Right ventricle myocardium inferior (tissue), 1 donor: ENCODE results near the gene MUSK. TPM values are rescaled to one million over a fixed set of nuclear protein-coding genes. Genes with fewer than 3 reads are reported as not detected.
A peak's percentile ranks its signal among the peaks of the same experiment; 100 is the strongest.

ENCODE experiments used
- ATAC-seq: fragments of 200-7000 bp; cut with Tn5 transposase; one replicate; pipeline ENCODE4 v1.9.1; 2020; ENCODE audit warnings: mild to moderate bottlenecking, moderate library complexity
- DNase-seq: peaks from one replicate; pipeline ENCODE4 v3.0.0; 2021; ENCODE audit errors: missing footprints
- intact Hi-C: fragments of 100-400 bp; cut with DNase I; formaldehyde crosslinking; loops from one replicate; pipeline ENCODE4 v1.11.0; 2022
- long read RNA-seq: library from polyadenylated mRNA; unstranded; transcript quantifications from one replicate; pipeline ENCODE4 v2.0.0, GENCODE V29; 2021
- total RNA-seq: library from RNA; stranded (reverse); fragmentation: NEBNext Ultra II Directional; extraction: Animal tissue kit (Norgen Biotek cat#: 25700); gene quantifications from one replicate; pipeline ENCODE4 v1.2.1, GENCODE V29; 2021
- donor health status: DM: no; HTN: yes; CAD: no; lungs with severe emphysema.

The MUSK gene
- total RNA-seq: 1.0 TPM
- long read RNA-seq: 0 reads

DNA sequence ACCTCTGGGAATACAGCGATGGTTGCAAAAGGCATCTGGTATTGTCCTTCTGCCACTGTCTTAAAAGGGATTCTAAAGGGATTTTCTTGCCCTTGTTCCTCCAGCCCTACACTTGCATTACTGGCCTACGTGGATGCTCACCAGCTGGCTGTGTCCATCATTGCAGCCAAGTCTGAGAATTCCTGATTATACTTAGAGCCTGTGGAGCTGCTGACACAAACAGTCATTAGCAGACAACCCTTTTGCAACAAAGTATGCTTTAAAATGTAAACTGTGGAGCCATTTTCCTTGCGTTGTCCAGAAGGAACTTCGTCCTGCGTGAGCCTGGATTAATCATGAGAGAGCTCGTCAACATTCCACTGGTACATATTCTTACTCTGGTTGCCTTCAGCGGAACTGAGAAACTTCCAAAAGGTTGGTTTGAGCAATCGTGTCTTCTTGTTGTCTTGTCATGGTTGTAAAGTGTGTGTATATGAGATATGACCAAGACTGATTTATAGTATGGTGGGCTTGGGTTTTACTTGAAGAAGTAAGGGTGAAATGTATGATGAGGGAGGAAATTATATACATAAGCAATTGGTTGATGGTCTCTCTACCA is at the start of gene MUSK:
Gene MUSK (plus strand): TSS at position 222 of the 598 bp plus-strand sequence. CDS start 114 bp downstream, at position 336.
- intact Hi-C loops: no loop called here
- ATAC-seq: peak; percentile 88
- peak; percentile 35 for DNase-seq

DNA sequence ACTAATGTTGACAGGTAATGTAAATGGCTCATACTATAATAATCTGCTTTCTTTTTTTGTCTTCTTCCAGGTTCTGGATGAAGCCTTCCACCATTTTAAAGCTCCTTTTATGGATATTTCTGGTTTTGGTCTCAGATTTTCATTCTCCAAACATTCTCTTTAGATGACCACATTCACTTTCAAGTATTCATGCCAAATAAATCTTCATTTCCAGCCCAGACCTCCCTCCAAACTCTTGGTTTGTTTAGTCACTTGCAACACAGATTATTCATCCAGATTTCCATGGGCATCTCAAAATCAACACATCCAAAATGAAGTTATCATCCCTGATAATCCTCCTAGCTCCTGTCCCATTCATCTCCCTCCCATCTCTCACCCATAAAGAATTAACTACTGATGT is 48.8 kb upstream of the MUSK start:
- intact Hi-C loops: loop anchor here (5.0 kb wide), 2 partner anchors 168 to 433 kb away; no protein-coding TSS in a partner anchor
- ATAC-seq: no peak
- no peak for DNase-seq

DNA sequence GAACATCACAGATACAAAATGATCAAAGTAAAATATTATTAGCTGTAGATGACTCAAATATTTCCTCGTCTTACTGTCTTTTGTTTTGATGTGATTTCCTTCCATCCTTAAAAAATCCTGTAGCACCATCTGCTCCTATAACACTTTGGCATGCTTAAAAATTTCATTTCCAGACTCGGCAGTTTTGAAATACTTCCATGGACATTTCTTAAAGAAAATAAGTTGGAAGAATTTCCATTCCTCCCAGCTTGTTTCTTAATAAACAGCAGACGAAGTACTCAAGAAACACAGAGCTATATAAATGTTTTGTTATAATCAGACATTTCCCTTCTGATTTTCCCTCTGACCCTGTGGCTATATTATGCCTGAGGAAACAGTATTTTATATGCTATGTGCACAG is 47.9 kb upstream of the MUSK start:
- no peak for DNase-seq
- intact Hi-C loops: loop anchor here (5.0 kb wide), 1 partner anchor 433 kb away; no protein-coding TSS in a partner anchor
- no peak for ATAC-seq

DNA sequence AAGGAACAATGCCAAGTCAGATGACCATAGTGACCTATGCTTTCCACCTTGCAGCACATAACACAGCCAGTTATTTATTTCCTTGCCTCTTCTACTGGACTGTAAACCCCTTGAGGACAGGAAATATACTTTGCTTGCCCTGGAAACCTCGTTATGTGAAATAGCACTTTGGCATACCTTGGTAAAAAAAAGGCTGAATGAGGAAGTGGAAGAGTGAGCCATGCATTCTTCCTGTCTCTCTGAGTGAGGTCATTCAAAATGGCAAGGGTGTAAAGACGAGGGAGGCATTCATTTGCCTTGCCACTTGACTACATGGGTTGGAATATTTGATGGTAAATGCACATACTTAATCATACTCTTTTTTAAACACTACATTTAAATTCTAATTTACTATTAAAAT is 46.2 kb upstream of the MUSK start:
- intact Hi-C loops: loop anchor here (5.0 kb wide), 1 partner anchor 435 kb away; no protein-coding TSS in a partner anchor
- DNase-seq: no peak
- ATAC-seq: no peak

DNA sequence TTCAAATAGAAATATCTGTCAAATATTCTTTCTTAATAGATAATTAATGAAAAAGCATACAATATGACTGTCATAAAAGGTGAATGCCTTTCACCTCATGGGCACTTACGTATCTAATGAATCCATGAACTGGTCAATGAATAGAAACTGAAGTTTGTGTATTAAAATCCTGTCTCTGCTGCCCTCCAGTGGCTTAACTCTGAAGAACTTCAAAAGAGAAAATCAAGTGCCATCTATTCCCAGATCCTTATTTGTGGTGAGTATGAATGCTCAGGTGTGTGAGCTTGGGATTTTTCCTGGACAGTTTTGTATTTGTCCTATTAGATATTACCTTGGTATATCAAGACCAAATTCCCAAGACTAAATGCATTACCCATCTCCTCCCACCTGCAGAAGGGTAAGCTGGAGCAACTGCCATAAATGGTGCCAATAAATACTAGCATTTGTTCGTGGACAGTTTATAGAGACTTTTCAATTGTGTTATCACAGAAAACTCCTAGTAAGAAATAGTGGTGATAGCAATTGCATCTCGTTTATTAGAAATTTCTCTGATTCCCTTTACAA is 45.0 kb upstream of the MUSK start:
- DNase-seq (no peak), ATAC-seq (no peak)
- intact Hi-C loops: loop anchor here (5.0 kb wide), 1 partner anchor 436 kb away; no protein-coding TSS in a partner anchor

DNA sequence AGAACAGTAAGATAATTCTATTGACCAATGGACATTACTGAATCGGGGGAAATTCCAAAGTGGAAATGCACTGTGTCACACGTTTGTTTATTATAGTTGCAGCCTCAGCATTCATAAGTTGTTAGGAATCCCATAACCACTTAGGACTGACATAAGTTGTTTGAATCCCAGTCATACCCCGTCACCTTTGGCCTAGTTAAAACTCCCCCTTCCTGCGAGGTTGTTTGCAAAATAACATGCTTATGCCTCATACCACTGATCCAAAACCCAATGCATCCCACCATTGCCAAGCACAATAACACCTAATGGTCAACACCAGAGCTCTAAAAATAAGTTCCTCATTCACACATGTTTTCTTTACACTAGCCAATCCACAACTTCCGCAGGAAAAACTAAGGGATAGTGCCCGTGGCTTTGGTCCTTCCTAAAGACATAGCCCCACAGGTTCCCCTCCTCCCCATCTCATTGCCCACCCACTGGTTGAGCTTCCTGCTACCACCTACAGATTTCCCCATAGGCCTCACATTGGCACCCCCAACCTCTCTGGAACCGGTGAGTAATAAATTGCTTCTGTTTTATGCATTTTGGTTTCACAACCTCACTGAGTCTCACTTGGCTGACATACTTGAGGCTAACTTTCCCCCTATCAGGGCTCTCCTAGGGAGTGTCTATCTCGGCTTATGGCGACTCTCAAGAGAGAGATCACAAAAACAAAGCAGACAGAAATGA is 42.3 kb upstream of the MUSK start:
- intact Hi-C loops: no loop called here
- DNase-seq (no peak), ATAC-seq (no peak)

DNA sequence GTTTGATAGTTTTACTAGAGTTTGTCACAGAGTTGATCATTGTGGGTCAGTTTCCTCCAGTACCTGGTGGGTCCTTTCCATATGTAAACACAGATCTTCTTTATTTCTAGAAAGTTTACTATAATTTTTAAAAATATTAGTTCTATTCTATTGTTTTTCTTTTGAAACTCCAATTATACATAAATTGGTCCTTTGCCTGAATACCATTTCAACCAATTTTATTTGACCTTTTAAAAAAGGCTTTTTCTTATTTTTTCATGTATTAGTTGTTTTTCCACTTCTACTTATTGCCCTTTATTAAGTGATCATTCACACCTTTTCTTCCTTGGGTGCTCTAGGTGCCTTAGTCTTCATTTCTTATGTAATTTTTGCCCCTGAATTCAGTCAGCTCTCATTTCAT is 33.0 kb upstream of the MUSK start:
- no peak for DNase-seq
- intact Hi-C loops: no loop called here
- no peak for ATAC-seq

DNA sequence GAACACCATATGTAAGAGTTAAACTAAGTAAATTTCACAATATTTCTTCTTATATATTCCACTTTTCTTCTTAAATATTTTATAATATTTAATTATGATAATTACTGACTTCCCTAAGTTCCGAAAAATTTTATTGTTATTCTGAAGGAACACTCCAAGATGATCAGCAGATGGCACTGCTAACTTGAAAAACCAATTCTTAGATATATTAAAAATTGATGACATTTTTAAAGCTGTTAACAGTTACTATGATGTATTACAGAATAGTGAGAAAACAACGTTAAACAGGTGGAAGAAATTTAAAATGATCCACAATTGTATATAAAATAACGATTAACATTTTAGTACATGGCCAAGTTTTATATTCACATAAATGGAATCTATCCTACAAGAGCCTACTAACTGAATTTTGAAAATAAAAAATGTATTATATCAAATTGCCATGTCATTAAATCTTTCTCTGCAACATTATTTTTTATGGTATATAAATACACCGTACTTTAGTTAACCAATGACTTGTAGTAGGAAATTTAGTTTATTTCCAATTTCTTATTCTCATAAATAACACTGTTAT is 30.1 kb upstream of the MUSK start:
- no peak for ATAC-seq
- intact Hi-C loops: loop anchor here (1.0 kb wide), 1 partner anchor 662 kb away; no protein-coding TSS in a partner anchor
- no peak for DNase-seq

DNA sequence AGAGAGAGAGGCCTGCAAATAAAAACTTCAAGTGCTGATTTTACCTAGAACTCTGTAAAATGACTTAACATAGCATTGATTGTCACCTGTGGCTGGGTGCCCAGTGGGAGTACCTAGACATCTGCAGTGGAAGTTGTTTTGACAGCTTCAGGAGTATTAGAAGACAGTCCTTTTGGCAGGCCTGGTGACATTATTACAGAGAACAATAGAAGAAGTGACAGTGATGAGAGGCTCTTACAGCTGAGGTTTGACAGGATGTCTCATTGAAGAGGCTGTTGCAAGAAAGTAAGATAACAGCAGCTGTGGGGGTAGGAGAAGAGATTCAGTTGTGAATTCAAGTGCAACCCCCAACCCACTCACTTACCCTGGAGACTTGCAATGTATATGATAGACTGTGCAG is 27.9 kb upstream of the MUSK start:
- intact Hi-C loops: no loop called here
- DNase-seq (no peak), ATAC-seq (no peak)

DNA sequence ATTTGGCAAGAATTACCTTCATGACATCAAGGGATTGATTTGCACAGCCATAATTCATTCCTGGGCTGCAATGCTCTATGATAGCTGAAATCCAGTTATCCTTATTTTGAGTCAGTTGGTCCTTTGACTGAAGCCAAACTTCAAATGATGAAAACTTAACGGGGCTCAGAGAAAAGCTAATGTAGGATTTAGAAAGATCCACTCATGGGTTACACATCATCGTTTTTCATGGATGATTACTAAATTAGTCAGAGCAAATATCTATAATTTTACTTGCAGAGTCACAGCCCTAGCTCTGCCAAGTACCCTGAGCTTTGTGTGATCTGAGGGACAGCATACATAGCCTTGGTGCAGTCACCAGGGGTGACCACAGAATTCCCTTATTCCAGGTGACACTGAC is 27.3 kb upstream of the MUSK start:
- ATAC-seq: no peak
- intact Hi-C loops: no loop called here

DNA sequence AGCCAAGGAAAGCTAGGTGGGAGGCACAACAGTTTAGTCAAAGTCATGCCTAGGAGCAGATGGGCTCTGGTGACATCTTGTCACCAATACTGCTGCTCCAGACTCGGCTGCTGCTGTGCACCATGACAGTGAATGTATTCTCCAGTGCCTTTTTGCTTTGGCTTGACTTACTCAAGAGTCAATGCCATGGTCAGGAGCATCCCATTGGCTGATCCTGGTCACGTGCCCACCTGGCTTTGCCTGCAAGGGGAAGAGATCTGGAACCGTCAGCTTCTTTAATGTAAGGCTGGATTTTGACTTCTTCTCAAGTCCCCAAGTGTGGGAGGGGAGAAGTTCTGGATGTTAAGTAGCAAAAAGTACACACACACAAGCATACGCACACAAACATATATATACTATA is 19.9 kb upstream of the MUSK start:
- DNase-seq (no peak), ATAC-seq (no peak)
- intact Hi-C loops: loop anchor here (1.0 kb wide), 1 partner anchor 47 kb away; no protein-coding TSS in a partner anchor

More for the DNA sequence above, 27.3 kb upstream of the MUSK start:
- DNase-seq: no peak

DNA sequence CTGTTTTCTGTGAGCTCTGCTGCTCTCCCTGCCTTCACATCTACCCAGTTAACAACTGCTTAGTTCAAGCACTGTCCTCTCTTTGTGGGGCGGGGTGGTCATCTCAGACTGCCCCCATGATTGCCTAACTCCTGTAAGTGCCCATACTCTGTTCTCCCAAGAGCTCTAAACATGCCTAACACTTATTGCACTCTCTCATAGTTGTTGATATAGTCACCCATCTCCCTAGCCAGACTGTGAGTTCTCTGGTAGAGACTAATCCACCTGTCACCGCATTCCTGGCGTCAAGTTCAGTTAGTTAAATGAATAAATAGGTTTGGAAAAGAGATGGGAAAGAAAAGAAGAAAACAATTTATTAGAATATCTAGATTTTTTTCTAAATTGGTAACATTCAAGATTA is 18.3 kb upstream of the MUSK start:
- DNase-seq: no peak
- intact Hi-C loops: no loop called here
- ATAC-seq: no peak

DNA sequence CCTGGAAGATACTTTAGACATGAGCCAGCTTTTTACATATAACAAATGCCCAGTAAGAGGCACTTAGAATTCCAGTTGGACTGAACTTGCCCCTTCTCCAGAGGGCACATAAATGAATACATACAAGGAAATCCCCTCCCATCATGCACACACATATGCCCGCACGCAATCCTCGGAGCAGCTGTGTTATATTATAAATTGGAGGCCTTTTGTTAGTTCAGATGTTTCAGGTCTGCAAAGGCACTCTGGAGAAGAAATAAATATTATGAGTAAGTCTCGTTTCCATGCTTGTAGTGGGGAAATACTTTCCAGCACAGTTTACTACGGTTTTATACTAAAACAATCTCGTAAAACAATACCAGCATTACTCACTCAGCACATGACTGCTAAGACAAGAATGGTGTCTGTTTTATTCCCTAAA is 17.6 kb upstream of the MUSK start:
- intact Hi-C loops: no loop called here
- no peak for DNase-seq
- ATAC-seq: peak; percentile 5

DNA sequence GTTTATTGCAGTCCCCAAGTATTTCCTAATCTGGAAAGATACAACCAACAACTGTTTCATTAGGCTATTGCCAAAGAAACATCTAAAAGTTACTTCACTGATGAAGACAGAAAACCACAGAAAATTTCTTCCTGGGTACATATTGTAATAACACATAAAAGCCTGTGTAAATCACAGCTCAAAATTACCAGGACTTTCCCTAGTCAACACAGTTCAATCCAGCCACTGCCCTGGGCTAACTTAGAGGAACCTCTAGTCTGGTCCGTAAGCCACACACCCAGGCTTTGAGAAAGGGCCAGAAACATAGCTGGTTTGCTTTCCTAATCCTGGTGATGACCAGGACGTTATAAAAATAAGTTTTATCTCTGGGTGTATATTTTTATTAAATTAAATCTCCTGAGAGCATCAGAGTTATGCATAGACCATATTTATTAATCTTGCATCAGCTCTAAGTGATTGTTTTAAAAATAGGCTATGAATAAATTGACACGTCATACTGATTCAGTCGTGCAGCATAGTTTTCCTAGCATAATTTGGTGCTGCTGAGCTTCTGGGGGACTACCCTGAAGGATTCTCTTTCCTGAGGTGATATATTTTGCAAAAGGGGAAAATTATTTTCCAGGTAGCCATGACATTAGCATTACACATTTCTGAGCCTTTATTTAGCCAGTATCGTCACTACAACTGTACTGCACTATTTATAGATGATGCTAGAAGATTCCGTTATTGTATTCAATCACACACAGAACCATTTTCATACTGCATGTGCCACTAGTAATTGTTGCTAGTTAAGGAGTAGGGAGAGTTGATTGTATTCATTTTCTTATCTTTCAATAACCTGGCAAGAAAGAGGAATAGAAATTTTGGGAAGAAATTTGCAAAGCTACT is 12.6 kb upstream of the MUSK start:
- intact Hi-C loops: no loop called here
- DNase-seq (no peak), ATAC-seq (peak; percentile 94)

DNA sequence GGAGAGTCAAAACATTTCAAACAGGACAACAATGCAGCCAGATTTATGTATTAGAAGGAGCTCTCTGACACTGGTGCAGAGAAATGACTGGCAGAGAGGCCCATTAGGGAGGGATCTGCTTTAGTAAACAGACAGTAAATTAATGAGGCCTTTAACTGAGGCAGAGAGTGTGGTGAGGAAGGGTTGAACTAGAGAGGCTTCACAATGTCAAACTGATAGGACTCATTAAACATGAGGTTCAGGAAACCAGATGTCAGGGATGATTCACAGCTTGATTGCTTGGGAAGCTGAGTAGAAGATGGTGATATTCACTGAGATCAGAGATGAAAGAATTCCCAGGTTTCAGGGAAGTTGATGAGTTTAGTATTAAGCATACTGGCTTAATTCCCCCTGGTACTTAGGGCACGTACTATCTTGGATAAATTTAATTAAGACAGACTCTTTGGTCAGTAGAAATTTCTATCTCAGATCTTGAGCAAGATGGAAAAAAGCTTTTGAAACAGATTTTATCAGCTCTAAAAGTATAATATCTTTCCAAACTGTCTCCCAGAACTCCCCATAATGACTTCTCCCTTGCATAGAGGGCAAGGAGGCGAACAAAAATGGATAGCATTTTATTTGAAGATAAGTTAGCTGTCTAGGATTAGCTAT is 8.6 kb upstream of the MUSK start:
- no peak for DNase-seq
- intact Hi-C loops: no loop called here
- no peak for ATAC-seq

DNA sequence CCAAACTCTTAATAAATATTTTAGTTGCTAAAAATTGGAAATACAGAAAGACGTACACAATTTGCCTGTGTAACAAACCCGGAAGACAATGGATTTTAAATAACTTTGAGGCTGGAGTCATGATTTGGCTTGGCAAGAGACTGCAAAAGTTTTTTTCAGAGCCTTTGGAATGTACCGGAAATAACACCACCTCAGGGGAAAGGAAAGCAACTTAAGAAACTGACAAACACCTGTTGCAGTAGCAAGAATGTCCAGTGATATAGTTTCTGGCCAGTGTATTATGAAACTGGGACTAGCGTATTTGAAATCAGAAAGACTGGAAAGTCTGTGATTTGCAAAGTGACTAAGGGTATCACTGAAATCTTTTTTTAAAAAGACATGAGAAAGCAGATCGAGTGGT is 842 bp downstream of the MUSK start:
- no peak for DNase-seq
- ATAC-seq: peak; percentile 75
- intact Hi-C loops: no loop called here

DNA sequence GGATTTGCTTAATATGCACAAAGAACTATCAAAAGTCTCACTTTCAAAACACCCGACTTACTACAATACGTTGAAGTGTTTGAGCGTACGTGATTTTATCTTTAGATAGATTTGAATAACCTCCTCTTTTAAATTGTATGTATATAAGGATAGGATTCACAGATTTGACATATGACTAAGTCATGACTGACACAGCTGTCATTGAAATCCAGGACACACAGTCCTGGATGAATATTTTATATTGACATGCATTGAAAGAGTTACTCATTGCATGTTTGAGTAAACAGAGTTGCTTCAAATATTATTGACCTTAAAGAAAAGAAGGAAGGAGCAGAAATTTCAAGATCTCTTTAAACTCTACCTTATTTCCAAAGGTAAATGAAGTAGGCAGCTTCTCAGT is 3.3 kb downstream of the MUSK start:
- no peak for ATAC-seq
- intact Hi-C loops: no loop called here
- DNase-seq: no peak

DNA sequence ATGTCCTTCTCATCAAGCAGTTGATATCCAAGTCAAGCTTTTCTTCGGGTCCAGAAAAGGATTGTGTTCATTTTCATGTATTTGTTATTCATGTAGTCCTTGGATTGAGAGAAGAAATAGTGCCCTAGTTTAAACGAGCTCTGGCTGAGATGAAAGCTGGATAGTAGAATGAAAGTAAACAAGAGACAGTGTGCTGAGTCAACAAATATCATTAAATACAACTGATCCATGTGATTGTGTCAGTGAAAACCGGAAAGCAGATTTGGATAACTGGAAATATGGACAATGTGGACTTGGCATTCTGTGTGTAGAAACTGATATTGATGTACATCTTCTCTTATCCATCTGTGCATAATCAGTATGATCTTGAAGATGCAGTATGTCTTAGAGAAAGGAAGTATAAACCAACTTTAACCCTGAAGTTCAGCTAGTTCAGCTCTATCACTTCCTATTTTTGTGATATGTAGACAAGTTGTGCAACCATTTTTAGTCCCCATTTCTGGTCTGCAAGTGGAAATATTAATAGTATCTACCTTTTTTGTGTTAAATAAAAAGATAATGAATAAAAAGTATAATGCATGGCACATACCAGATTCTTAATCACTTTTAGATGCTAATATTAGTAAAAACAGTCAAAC is 4.4 kb downstream of the MUSK start:
- intact Hi-C loops: no loop called here
- no peak for ATAC-seq
- DNase-seq: no peak
